ENCODE results near the gene SMYD3.

SMYD3 gene

DNA sequence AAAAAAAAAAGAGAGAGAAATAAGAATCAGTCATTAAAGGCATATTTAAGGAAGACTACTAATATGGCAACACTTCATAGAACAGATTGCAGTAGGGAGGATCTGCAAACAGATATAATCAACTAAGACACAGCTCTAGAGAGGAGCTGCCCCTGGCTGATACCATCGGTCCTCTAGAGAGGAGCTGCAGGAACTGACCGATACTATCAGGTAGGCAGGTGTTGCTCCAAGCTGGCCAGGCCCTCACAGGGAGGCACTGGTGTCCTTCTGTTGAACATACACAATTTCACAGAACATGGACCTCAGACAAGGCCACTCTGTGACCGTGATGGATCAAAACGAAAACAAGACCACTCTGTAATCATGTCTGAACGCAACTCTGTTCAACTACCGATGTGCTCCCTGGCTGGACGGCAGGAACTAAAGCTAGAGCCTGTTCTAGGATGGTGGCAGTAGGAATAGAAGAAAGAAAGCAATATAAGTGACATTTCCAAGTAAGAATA is 15.5 kb downstream of the SMYD3 start:
- DNase-seq = peak; percentile 13
- TF ChIP-seq, protein P1, sequence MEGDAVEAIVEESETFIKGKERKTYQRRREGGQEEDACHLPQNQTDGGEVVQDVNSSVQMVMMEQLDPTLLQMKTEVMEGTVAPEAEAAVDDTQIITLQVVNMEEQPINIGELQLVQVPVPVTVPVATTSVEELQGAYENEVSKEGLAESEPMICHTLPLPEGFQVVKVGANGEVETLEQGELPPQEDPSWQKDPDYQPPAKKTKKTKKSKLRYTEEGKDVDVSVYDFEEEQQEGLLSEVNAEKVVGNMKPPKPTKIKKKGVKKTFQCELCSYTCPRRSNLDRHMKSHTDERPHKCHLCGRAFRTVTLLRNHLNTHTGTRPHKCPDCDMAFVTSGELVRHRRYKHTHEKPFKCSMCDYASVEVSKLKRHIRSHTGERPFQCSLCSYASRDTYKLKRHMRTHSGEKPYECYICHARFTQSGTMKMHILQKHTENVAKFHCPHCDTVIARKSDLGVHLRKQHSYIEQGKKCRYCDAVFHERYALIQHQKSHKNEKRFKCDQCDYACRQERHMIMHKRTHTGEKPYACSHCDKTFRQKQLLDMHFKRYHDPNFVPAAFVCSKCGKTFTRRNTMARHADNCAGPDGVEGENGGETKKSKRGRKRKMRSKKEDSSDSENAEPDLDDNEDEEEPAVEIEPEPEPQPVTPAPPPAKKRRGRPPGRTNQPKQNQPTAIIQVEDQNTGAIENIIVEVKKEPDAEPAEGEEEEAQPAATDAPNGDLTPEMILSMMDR (IDR thresholded peaks at IDR 0.05; ENCODE audit: low read depth, low read length) = no peak
- no peaks in the 10 kb centered on the region for H3K9me3 ChIP-seq

DNA sequence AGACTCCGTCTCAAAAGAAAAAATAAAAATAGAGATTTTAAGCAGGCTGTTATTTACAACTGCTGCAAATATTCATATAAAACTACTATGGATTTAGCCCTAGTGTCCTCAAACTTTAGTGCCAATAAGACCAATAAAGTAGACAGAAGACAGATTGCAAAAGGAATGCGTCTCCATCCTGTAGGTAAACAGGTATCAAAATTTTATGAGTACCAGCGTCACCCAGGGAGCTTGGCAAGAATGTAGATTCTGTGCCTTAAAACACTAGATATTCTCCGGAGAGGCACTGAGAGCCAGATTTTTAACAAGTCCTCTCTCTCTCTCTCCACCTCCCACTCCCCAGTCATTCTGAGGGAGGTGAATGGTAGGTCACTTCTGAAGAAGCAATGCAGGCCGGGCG is 18.4 kb downstream of the SMYD3 start:
- no peaks in the 10 kb centered on the region for H3K36me3 ChIP-seq
- no peaks in the 10 kb centered on the region for H3K9me3 ChIP-seq
- H3K4me1 ChIP-seq = peaks cover 10% of the 10 kb centered on the region
- H3K4me3 ChIP-seq (ENCODE audit: low read depth, low read length) = no peak overlapping the region
- H3K27me3 ChIP-seq = no peaks in the 10 kb centered on the region
- DNase-seq = no peak
- TF ChIP-seq, protein P1 (IDR thresholded peaks at IDR 0.05; ENCODE audit: low read depth, low read length) = no peak

More for the DNA sequence above, 15.5 kb downstream of the SMYD3 start:
- Histone ChIP-seq H3K4me3 (ENCODE audit: low read depth, low read length) (no peak overlapping the region), H3K36me3 (no peaks in the 10 kb centered on the region), H3K27me3 (no peaks in the 10 kb centered on the region), H3K4me1 (peaks cover 10% of the 10 kb centered on the region)

DNA sequence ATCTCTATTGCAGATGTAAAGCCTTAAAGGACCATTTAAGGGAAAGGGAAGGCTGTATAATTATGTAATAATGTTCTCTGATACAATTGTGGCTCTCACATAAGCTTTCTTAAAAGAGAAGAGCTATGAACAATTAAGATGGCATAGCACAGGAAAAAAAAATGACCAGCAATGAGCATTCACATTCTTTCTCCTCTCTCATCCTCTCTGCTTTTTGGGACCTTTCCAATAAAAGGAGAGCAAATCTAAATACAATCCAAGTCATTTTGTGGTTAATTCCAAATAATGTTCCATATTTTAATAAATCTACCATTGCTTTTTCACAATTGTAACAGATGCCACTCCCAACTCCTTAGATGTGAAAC is 23.5 kb downstream of the SMYD3 start:
- Histone ChIP-seq H3K4me1 (no peaks in the 10 kb centered on the region), H3K36me3 (no peaks in the 10 kb centered on the region), H3K27me3 (no peaks in the 10 kb centered on the region), H3K4me3 (ENCODE audit: low read depth, low read length) (no peak overlapping the region), H3K9me3 (no peaks in the 10 kb centered on the region)
- DNase-seq = no peak
- TF ChIP-seq, protein P1 (IDR thresholded peaks at IDR 0.05; ENCODE audit: low read depth, low read length) = no peak

DNA sequence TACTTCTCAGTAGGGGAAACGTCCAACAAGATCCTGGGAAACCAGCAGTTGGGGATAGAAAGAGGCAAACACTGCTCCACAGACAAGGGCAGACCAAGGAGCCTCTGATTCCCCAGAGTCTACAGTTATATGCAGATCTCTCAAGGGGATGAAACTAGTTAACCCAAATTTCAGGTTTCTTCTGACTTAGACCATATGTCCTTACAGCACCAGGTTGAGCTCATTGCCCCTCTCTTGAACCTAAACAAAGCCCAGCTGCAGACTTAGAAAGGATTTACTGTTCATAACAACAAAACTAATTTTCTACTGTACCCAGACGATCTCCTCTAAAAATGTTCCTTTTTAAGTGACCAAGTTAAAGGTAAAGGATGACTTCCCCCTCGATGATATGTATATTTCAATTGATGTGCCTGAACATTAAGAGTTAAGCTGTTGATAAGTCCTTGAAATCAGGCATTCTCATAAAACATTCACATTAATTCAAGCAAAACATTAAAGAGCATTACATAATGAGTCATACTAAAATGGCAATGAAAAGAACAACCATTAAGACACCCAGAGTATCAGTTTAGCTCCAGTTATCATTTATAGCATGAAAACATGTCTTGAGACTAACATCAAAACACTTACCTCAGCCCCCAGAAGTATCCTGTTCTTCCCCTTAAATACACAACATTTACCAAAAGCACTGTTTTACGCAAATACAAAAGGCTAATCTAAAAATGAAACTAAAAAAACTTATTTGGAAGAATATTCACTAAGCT is 24.1 kb downstream of the SMYD3 start:
- Histone ChIP-seq H3K4me1 (no peaks in the 10 kb centered on the region), H3K4me3 (ENCODE audit: low read depth, low read length) (no peak overlapping the region), H3K9me3 (no peaks in the 10 kb centered on the region), H3K36me3 (no peaks in the 10 kb centered on the region), H3K27me3 (no peaks in the 10 kb centered on the region)
- DNase-seq = no peak
- TF ChIP-seq, protein P1 (IDR thresholded peaks at IDR 0.05; ENCODE audit: low read depth, low read length) = no peak

DNA sequence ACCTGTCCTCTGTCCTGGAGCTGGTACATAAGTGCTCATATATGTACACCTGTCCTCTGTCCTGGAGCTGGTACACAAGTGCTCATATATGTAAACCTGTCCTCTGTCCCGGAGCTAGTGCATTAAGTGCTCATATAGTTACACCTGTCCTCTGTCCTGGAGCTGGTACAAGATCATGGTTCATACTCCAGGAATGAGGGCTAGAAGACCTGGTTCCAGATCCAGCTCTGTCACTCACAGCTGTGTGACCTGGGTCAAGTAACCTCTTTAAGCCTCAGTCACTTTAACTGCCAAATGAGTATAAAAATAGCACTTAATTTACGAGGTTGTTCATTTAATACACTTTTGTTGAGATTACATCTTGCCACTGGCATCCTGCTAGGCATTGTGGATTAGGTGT is 28.0 kb downstream of the SMYD3 start:
- no peak overlapping the region for H3K4me3 ChIP-seq (ENCODE audit: low read depth, low read length)
- no peaks in the 10 kb centered on the region for H3K27me3 ChIP-seq
- no peaks in the 10 kb centered on the region for H3K4me1 ChIP-seq
- no peaks in the 10 kb centered on the region for H3K36me3 ChIP-seq
- no peaks in the 10 kb centered on the region for H3K9me3 ChIP-seq
- TF ChIP-seq, protein P1 (IDR thresholded peaks at IDR 0.05; ENCODE audit: low read depth, low read length) = no peak
- DNase-seq = no peak

DNA sequence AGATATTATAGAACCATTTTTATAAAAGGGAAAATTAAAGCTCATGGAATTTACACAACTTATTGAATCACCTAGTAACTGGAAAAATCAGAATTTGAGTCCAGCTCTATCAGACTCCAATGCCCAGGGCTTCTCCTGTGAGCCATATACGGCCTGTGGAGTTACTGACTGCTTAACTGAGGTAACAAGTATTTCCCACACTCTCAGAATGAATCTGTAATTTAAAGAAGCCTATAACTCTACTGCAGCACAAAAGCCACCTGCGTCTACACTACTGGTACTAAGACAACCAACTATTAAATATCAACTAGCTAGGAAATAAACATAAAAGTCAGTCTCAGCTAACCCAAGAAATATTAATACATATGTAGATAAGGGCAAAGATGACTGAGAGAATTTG is 29.4 kb downstream of the SMYD3 start:
- Histone ChIP-seq H3K4me3 (ENCODE audit: low read depth, low read length) (no peak overlapping the region), H3K27me3 (no peaks in the 10 kb centered on the region), H3K36me3 (no peaks in the 10 kb centered on the region), H3K4me1 (no peaks in the 10 kb centered on the region), H3K9me3 (no peaks in the 10 kb centered on the region)
- TF ChIP-seq, protein P1 (IDR thresholded peaks at IDR 0.05; ENCODE audit: low read depth, low read length) = no peak
- DNase-seq = no peak
